ENCODE data around the gene TSPYL4.

The TSPYL4 gene

DNA sequence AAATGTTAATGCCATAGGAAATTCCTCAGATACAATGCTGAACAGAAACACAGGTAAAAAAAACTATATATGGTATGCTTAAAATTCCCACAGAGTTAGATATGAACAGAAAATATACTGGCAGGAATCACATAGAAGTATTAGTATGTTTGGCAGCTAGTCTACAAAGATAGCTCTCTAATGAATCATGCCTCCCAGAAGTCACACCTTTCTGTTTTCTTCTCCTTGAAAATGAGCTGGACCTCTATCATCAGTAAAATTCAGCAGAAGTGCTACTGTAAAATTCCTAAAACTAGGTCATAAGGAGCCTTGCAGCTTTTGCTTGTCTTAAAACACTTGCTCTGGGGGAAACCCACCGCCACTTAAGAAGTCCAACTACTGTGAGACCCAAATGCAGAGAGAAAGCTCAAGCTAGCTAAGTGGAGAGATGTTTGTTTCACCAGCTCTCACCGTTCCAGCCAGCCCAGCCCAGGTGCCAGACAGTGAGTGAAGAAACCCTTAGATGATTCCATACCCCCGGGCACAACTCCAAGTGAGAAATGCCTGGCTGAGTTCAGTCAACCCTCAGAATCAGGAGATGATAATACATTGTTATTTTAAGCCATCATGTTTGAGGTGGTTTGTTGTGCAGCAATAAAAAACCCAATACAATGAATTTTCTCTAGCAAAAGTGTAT lies 43.0 kb downstream of the TSPYL4 start:
- TF ChIP-seq, protein P1, sequence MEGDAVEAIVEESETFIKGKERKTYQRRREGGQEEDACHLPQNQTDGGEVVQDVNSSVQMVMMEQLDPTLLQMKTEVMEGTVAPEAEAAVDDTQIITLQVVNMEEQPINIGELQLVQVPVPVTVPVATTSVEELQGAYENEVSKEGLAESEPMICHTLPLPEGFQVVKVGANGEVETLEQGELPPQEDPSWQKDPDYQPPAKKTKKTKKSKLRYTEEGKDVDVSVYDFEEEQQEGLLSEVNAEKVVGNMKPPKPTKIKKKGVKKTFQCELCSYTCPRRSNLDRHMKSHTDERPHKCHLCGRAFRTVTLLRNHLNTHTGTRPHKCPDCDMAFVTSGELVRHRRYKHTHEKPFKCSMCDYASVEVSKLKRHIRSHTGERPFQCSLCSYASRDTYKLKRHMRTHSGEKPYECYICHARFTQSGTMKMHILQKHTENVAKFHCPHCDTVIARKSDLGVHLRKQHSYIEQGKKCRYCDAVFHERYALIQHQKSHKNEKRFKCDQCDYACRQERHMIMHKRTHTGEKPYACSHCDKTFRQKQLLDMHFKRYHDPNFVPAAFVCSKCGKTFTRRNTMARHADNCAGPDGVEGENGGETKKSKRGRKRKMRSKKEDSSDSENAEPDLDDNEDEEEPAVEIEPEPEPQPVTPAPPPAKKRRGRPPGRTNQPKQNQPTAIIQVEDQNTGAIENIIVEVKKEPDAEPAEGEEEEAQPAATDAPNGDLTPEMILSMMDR (IDR thresholded peaks at IDR 0.05; ENCODE audit: control insufficient read depth, insufficient read depth, low read depth, low read length, missing control alignments), result no peak
- DNase-seq (ENCODE audit: low read depth), result peak; percentile 40
- no peak overlapping the region for H3K4me3 ChIP-seq (ENCODE audit: control insufficient read depth, low read depth, low read length)

DNA sequence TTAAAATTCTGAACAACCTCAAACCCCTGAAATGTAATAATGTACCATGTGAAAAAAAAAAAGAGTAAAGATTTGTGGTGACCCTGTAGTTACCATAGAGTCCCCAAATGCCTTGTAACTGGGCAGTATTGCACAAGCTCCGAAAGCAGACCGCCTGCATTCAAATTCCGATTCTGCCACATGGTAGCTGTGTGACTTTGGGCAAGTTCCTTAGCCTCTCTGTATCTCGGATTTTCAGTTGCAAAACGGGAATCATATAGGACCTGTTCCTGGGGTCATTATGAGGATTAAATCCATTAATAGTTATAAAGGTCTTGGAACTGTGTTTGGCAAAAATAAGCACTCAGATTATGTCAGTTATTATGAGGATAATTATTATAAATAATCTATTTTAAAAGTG lies 43.6 kb downstream of the TSPYL4 start:
- TF ChIP-seq, protein P1 (IDR thresholded peaks at IDR 0.05; ENCODE audit: control insufficient read depth, insufficient read depth, low read depth, low read length, missing control alignments), result no peak
- no peak overlapping the region for H3K4me3 ChIP-seq (ENCODE audit: control insufficient read depth, low read depth, low read length)
- no peak for DNase-seq (ENCODE audit: low read depth)

DNA sequence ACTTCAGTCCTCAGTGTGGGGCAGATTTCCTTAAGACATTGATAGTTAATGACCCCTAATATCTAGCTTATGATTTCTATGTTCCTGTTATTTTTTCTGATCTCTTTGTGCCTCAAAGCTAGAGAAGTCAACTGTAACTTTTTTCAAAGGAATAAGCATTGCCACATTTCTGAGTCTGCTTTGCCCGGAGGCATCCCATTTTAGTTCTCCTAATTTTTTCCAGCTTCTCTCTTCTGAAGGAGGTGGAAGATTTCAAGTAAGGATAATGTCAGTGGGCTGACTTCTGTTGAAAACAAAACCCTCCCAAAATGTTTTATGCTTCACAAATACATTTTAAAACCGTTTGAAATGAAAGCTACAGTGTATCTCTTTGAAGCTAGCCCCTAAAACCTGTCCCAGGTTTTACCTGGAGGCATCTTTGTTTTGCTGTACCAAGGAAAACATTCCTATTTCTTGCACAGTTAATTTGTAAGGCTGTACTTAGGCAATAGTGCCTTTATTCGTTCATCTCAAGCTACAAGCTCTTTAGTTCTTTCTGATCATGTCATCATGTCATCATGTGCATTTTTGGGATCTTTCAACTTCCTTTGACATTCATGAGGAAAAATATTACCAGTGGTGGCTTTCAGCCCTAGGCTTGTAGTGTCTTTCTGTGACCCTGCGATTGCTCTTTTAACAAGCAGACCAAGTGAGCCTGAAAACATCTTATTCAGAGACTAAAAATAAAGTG lies 45.7 kb downstream of the TSPYL4 start:
- no peak overlapping the region for H3K4me3 ChIP-seq (ENCODE audit: control insufficient read depth, low read depth, low read length)
- no peak for DNase-seq (ENCODE audit: low read depth)
- TF ChIP-seq, protein P1 (IDR thresholded peaks at IDR 0.05; ENCODE audit: control insufficient read depth, insufficient read depth, low read depth, low read length, missing control alignments), result no peak

DNA sequence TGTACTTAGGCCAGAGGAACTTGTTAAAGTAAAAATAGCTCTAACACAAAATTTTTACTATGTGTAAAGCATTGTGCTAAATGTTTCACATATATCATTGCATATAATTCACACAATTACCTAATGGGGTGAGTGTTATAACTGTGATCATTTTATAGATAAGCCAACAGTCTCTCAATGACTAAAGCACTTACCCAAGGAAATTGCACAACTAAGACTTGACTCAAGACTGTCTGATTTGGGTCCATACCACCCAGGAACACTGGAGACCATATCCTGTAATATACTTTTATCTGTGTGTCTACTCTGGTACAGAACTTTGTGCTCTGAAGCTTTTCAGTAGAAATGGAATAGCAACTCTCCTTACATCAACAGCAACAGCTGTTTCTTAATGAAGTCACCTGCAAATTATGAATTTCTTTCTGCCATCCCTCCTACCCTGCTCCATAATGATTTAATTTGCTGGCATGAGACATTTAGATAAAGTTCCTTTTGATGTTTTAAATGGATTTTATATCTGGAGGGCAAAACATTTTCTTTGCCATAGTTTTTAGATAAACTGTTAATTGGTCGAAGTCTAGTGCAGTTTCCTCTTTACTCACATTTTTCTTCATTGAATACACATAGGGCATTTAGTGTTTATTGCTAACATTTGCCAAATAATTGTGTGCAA lies 47.5 kb downstream of the TSPYL4 start:
- peak; percentile 20 for DNase-seq (ENCODE audit: low read depth)
- TF ChIP-seq, protein P1 (IDR thresholded peaks at IDR 0.05; ENCODE audit: control insufficient read depth, insufficient read depth, low read depth, low read length, missing control alignments), result no peak
- H3K4me3 ChIP-seq (ENCODE audit: control insufficient read depth, low read depth, low read length), result no peak overlapping the region

DNA sequence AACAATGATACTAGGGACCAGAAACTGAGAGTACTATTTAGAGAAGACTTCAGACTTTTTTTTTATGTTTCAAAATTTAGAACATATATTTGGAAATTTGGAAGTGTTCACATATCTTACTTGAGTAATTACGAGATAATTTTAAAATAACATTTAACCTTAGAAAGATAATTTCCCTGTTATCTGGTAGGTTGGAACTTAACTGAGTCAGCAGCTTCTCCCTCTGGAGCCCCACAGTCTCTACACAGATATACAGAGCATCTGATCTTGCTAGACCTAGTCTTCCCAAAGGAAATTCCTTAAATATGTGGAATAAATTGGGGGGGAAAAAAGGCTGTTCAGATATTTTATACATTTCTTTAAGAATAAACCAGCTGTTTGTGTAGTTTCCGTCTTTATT lies 48.6 kb downstream of the TSPYL4 start:
- H3K4me3 ChIP-seq (ENCODE audit: control insufficient read depth, low read depth, low read length), result no peak overlapping the region
- DNase-seq (ENCODE audit: low read depth), result no peak
- TF ChIP-seq, protein P1 (IDR thresholded peaks at IDR 0.05; ENCODE audit: control insufficient read depth, insufficient read depth, low read depth, low read length, missing control alignments), result no peak

DNA sequence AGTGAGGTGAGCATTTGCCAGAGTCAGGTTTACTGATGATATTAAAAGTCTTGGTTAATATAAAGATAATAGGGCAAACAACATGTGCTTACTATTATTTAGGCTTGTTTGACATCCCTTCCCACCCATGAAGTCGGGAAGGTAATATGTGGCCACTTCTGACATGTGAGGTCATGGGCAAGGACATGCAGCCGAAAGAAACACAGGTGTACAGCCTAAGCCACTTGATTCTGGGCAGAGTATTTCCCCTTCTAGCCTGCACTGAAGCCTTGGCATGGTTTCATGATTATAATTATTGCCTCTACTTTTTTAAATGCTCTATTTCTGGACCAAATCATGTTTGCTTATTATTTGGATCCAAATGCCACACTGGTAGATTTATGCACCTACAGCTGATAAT lies 52.3 kb downstream of the TSPYL4 start:
- DNase-seq (ENCODE audit: low read depth), result no peak
- H3K4me3 ChIP-seq (ENCODE audit: control insufficient read depth, low read depth, low read length), result no peak overlapping the region
- TF ChIP-seq, protein P1 (IDR thresholded peaks at IDR 0.05; ENCODE audit: control insufficient read depth, insufficient read depth, low read depth, low read length, missing control alignments), result no peak

Measured in AG09309 (cell line).